RCC 7860 (cell line): ENCODE measurements around the gene LBX1.
A peak's percentile ranks its signal among the peaks of the same experiment; 100 is the strongest.

Experiments used
- DNase-seq: peaks from one replicate; pipeline ENCODE4 v3.0.0-alpha.2; 2015; ENCODE audit warnings: low spot score
- FAIRE-seq: peaks from 2 replicates; lab custom pipeline; 2012; peaks lifted over from hg19 to GRCh38; lab: Jason Lieb, UNC

The LBX1 gene, protein sequence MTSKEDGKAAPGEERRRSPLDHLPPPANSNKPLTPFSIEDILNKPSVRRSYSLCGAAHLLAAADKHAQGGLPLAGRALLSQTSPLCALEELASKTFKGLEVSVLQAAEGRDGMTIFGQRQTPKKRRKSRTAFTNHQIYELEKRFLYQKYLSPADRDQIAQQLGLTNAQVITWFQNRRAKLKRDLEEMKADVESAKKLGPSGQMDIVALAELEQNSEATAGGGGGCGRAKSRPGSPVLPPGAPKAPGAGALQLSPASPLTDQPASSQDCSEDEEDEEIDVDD

GRCh38 chr10:101229266-101230182, at the start of gene LBX1:
Gene LBX1, minus strand, starts transcription at chr10:101229463. Its CDS starts 648 bp downstream, at chr10:101228815.
- no peak for FAIRE-seq

DNA sequence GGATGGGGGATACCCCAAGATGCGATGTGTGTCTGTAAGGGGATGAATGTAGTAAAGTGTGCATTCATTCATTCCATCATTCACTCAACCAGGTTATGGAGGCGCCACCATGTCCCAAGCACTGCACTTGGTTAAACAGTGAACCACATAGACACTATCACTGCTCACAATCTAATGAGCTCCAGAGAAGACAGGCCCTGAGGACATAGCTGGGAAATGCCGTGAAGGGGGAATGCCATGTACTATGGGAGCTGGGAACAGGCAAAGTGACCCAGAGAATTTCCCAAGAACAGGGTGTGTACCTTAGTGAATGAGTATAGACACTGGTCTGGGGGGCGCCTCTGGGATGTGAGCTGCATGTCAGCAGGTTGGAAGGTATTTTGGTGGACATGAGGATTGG, 44.5 kb upstream of the LBX1 start:
- FAIRE-seq (no peak), DNase-seq (no peak)

More at GRCh38 chr10:101229266-101230182, at the start of gene LBX1:
- no peak for DNase-seq

GRCh38 chr10:101273330-101273729, 44.1 kb upstream of the LBX1 start:
- FAIRE-seq: no peak
- no peak for DNase-seq

GRCh38 chr10:101272229-101272868, 43.1 kb upstream of the LBX1 start:
- no peak for FAIRE-seq

GRCh38 chr10:101270763-101271162, 41.5 kb upstream of the LBX1 start:
- DNase-seq: no peak
- no peak for FAIRE-seq

More at GRCh38 chr10:101272229-101272868, 43.1 kb upstream of the LBX1 start:
- DNase-seq: peak; percentile 40

DNA sequence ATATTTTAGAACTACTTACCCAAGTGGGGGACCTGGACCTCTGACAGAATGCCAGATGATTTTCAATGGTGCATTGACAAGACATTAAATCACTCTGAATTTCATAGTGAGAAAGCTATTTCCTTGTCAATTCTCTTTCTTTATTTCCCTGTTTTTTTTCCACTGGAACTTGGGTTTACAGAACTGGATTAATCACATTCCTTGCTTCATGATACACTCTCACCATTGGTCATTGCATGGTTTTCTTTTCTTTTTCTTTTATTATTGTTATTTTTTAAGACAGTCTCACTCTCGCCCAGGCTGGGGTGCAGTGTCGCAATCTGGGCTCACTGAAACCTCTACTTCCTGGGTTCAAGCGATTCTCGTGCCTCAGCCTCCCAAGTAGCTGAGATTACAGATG, 38.5 kb upstream of the LBX1 start:
- FAIRE-seq (no peak), DNase-seq (no peak)

DNA sequence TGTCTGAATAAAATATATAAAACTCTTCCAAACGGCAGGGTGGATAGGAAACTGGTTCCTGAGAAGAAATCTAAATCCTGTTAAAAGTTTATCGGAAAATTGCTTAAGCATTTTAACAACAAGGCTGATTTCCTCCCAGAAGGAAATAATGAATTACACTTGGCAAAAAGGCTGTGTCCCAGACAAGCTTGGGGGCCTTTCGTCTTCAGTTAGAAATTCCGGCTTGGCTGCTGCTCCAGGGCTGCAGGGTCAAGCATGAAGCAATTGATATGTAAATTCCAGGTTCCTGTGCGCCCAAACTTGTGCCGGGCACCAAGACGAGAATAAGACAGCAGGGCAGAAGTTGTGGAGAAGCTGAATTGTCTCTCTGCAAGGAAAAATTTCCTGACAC, 38.0 kb upstream of the LBX1 start:
- FAIRE-seq: no peak
- no peak for DNase-seq

- DNase-seq: no peak
- FAIRE-seq: no peak
Observed at GRCh38 chr10:101266381-101267289, 37.4 kb upstream of the LBX1 start.

DNA sequence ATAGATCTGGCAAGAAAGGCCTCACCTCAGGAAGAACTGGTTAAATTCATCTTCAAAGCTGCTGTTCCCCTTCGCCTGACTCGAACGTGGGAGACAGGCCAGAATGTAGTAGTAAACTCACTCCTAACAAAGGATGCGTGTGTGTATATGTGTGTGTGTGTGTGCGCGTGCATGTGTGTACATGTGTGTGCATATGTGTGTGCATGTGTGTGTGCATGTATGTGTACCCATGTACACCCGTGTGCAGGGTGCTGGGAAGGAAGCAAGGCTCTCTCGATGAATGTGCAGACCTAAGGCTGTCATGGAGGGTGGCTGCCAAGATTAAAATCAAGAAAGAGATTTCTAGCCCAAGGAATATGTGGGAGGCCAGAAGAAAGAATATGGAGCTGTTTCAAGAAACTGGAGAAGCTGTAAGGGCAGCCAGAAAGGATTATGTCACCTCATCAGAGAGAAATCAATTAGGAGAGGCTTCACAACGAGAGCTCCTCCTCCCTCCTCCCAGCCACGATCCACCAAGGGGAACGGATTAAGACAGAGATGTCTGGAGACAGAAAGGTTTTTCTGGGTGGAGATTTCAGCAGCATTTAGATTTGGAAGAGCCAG, 34.0 kb upstream of the LBX1 start:
- no peak for DNase-seq

GRCh38 chr10:101262147-101262546, 32.9 kb upstream of the LBX1 start:
- DNase-seq: no peak
- FAIRE-seq: no peak

More for the DNA sequence above, 34.0 kb upstream of the LBX1 start:
- no peak for FAIRE-seq

- FAIRE-seq: no peak
- no peak for DNase-seq
Observed at GRCh38 chr10:101261702-101262101, 32.4 kb upstream of the LBX1 start.

GRCh38 chr10:101260764-101261481, 31.7 kb upstream of the LBX1 start:
- no peak for FAIRE-seq
- DNase-seq: no peak

DNA sequence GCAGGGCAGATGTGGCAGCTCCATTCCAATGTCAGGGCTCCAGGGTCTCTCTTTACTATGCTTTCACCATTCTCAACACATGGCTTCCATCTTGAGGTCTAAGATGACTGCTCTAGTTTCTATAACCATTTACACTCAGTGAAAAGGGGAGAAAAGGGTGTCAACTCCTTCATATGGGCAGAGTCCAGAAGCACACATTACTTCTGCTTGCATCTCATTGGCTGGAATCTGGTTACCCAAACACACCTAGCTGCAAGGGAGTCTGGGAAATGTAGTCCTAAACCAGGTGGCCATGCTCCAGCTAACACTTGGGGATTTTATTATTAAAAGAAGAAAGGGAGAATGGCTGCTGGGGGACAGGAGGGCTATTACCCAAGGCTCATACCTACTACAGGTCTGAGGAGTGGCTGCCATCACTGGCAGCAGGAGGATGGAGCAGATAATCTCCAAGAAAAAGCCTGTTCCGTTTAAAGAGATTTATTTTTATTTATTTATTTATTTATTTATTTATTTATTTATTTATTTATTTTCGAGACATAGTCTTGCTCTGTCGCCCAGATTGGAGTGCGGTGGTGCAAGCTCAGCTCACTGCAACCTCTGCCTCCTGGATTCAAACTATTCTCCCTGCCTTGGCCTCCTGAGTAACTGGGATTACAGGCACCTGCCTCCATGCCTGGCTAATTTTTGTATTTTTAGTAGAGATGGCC, 29.1 kb upstream of the LBX1 start:
- DNase-seq (no peak), FAIRE-seq (no peak)

DNA sequence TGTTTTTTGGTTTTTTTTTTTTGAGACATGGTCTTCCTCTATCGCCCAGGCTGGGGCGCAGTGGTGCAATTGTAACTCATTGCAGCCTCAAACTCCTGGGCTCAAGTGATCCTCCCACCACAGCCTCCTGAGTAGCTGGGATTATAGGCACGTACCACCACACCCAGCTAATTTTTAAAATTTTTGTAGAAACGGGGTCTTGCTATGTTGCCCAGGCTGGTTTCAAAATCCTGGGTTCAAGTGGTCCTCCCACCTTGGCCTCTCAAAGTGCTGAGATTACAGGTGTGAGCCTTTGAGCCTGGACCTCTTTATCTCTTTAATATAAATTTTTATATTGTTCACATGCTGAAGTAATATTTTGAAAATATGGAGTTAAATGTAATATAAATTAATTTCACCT, 28.2 kb upstream of the LBX1 start:
- FAIRE-seq: no peak
- no peak for DNase-seq

DNA sequence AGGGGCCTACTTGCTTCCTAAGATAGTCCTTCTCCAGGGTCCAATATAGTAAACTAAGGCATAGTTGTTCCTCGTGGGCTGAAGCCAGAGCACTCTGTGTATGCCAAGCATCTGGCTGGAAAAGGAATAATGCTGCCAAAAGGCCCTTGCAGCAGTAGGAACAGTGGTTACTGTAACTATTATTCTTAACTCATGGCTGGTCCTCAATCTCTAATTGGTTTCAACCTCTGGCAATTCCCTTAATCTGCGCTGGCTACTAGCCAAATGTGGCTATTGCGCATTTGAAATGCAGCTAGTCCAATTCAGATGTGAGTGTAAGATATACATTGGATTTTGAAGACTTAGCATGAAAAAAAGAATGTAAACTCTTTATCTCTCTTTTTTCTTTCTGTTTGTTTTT, 27.8 kb upstream of the LBX1 start:
- FAIRE-seq (no peak), DNase-seq (no peak)

DNA sequence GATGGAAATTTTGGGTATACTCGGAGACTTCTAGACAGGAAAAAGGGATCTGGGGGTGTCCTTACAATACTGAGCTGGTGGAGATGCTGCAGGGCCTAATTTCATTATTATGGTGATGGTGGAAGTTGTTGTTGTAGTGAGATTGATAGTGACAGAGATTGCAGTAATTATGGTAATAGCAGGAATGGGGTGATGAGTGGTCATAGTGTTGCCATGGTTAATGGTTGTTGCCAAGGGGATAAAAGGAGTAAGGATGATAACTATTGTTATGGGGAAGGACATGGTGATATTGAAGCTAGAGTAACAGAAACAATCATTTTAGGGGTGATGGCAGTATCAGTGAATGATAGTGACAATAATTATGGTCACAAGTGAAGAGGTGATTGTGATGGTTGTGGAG, 27.1 kb upstream of the LBX1 start:
- DNase-seq: no peak
- FAIRE-seq: no peak

- no peak for DNase-seq
- FAIRE-seq: no peak
Observed at GRCh38 chr10:101250136-101250535, 20.9 kb upstream of the LBX1 start.

- DNase-seq (no peak), FAIRE-seq (no peak)
Observed at GRCh38 chr10:101249171-101249581, 19.9 kb upstream of the LBX1 start.

DNA sequence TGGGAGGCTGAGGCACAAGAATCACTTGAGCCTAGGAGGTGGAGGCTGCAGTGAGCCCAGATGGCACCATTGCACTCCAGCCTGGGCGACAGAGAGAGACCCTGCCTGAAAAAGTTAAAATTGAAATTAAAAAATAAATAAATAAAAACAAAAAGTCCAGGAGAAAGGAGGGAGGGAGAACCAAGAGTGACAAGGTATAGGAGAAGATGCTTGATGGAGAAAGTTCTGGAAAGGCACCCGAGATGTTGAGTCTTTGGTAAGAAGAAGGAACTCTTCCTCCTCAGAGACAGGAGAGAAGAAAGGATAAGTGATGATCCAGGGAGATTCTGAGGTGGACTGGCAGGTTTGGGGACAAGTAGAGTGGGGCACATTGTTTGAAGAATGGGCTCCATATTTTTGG, 17.4 kb upstream of the LBX1 start:
- FAIRE-seq (no peak), DNase-seq (no peak)
